Stomach (tissue), 9 donors: ENCODE results near the gene NPY2R. TPM values are rescaled to one million over a fixed set of nuclear protein-coding genes. Genes with fewer than 3 reads are reported as not detected.

Source experiments
- DNase-seq, 2 donors: peaks; one replicate each; pipeline versions ENCODE4 v3.0.0 to v3.0.0-alpha.2; 2013 to 2019
- H3K27ac ChIP-seq, 5 donors: fragments of 200-600 bp in 4 of 5; sonication (generic) in 4 of 5; one replicate each; pipeline ENCODE4 v1.5.1; 2013 to 2019; ENCODE audit warnings: mild to moderate bottlenecking in 1 of 5, moderate library complexity in 1 of 5
- H3K27me3 ChIP-seq, 3 donors: fragments of 200-600 bp; sonication (generic); one replicate each; pipeline ENCODE4 v1.5.1; 2017 to 2019; ENCODE audit warnings: mixed run types in 1 of 3
- H3K36me3 ChIP-seq, 4 donors: fragments of 200-600 bp; sonication (generic); 1 replicate in 3 of 4; 2 replicates in 1 of 4; pipeline ENCODE4 v1.5.1; 2016 to 2019
- H3K4me1 ChIP-seq, 4 donors: fragments of 200-600 bp; sonication (generic); one replicate each; pipeline ENCODE4 v1.5.1; 2016 to 2019
- H3K4me3 ChIP-seq, 4 donors: fragments of 200-600 bp; sonication (generic) in 3 of 4; one replicate each; pipeline ENCODE4 v1.5.1; 2016 to 2019; ENCODE audit warnings: mild to moderate bottlenecking in 1 of 4
- H3K9me3 ChIP-seq, 4 donors: fragments of 200-600 bp; sonication (generic); one replicate each; pipeline ENCODE4 v1.5.1; 2016 to 2019
- EP300 ChIP-seq: sonication (generic); formaldehyde crosslinking; IDR thresholded peaks from one replicate; pipeline ENCODE4 v1.6.1; 2017; ENCODE audit warnings: antibody characterized with exemption
- POLR2A ChIP-seq, 4 donors: fragments of 450-650 bp; IDR thresholded peaks; one replicate each; pipeline ENCODE4 v1.6.1; 2016; ENCODE audit warnings: antibody characterized with exemption in 4 of 4, control low read depth in 2 of 4, mild to moderate bottlenecking in 1 of 4, moderate library complexity in 1 of 4
- POLR2AphosphoS5 ChIP-seq, 3 donors: sonication (generic); formaldehyde crosslinking; IDR thresholded peaks; one replicate each; pipeline ENCODE4 v1.6.1; 2016; ENCODE audit warnings: antibody characterized with exemption in 3 of 3
- WGBS, 5 donors: extraction: QIAGEN DNeasy Blood & Tissue Kit in 3 of 5; methylation state at CpG; one replicate each; pipeline versions ENCODE4 v1.1.5 to v1.1.7; 2013 to 2018; 5-methylcytosine and 5-hydroxymethylcytosine counted together
- intact Hi-C: fragments of 100-400 bp; cut with DNase I; formaldehyde crosslinking; loops from one replicate; pipeline ENCODE4 v1.15.1; 2023; ENCODE audit warnings: low total_unique reads
- polyA plus RNA-seq, 3 donors: library from polyadenylated mRNA; stranded (reverse); fragments of 200-250 nt; gene quantifications; one replicate each; pipeline ENCODE4 v1.2.3, GENCODE V29; 2013
- total RNA-seq, 5 donors: library from RNA; depleted of rRNA; stranded (reverse); fragments of >200 nt; gene quantifications; one replicate each; pipeline versions ENCODE4 v1.1.0 to v1.2.3, GENCODE V29; 2014 to 2016
- TF ChIP-seq, protein P1 (sequence below), 7 experiments: fragments of 450-650 bp in 4 of 7; fragments of 200-600 bp in 3 of 7; sonication (generic) in 3 of 7; IDR thresholded peaks; one replicate each; pipeline ENCODE4 v1.5.1; 2016 to 2019; ENCODE audit warnings: antibody characterized with exemption in 7 of 7, control low read depth in 2 of 7, mild to moderate bottlenecking in 1 of 7
- donor health status: healthy with polysubstance abuse.
- donor health status: Bipolar disorder and iron deficiency.
- donor health status: healthy.

Gene NPY2R
- total and polyA plus RNA-seq, 8 donors = 0.08 to 1.8 (median 0.58) TPM; not detected in 5

DNA sequence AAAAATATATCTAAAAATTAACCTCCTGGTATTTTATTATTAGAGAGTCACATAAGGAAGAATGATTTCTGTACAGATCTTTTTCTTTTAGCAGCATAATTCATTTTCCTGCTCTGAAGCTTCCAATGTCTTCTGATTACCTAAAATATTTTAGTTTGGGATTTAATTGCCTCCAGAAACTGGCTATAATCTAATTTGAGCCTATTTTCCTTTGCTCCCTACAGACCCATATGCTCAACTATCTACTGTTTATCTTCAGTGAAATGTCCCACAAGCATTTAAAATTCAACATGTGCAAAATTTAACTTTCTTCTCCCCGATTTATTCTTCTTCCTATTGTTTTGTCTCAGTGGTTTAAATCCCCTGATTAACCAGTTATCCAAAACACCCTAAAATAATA is 29.1 kb downstream of the NPY2R start:
- Histone ChIP-seq H3K36me3 (no peaks in the 10 kb centered on the region), H3K27me3 (no peaks in the 10 kb centered on the region), H3K9me3 (no peaks in the 10 kb centered on the region), H3K4me3 (no peak overlapping the region), H3K27ac (no peak overlapping the region), H3K4me1 (no peaks in the 10 kb centered on the region)
- 46 to 81% (median 74%) methylated on average over 1 of the region's 1 CpG for WGBS, 5 donors
- no peak for DNase-seq
- intact Hi-C loops = no loop called here
- no peak for TF ChIP-seq POLR2A (IDR thresholded peaks at IDR 0.05)
- TF ChIP-seq EP300 = no peak
- no peak for TF ChIP-seq POLR2AphosphoS5 (IDR thresholded peaks at IDR 0.05)
- TF ChIP-seq, protein P1, sequence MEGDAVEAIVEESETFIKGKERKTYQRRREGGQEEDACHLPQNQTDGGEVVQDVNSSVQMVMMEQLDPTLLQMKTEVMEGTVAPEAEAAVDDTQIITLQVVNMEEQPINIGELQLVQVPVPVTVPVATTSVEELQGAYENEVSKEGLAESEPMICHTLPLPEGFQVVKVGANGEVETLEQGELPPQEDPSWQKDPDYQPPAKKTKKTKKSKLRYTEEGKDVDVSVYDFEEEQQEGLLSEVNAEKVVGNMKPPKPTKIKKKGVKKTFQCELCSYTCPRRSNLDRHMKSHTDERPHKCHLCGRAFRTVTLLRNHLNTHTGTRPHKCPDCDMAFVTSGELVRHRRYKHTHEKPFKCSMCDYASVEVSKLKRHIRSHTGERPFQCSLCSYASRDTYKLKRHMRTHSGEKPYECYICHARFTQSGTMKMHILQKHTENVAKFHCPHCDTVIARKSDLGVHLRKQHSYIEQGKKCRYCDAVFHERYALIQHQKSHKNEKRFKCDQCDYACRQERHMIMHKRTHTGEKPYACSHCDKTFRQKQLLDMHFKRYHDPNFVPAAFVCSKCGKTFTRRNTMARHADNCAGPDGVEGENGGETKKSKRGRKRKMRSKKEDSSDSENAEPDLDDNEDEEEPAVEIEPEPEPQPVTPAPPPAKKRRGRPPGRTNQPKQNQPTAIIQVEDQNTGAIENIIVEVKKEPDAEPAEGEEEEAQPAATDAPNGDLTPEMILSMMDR (IDR thresholded peaks at IDR 0.05) = no peak

DNA sequence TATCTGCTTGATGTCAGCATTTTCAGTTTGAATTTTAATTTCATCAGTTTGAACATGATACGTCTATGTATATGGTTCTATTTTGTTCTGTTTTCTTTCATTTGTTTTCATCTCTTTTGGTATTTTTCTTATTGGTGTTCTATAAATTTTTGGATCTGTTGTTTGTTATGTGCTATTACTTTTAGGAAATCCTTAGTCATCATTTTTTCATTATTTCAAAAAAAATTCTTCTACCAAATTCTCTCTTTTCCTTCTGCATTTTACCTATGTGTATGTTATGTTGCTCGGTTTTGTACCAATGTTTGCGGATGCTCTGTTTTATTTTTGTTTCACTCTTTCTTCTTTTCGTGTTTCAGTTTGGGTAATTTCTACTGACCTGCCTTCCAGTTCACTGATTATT is 32.8 kb downstream of the NPY2R start:
- 93 to 96% (median 95%) methylated on average over 4 of the region's 4 CpGs for WGBS, 5 donors
- Histone ChIP-seq H3K27ac (no peak overlapping the region), H3K9me3 (no peaks in the 10 kb centered on the region), H3K4me3 (no peak overlapping the region), H3K36me3 (no peaks in the 10 kb centered on the region), H3K4me1 (no peaks in the 10 kb centered on the region), H3K27me3 (no peaks in the 10 kb centered on the region)
- TF ChIP-seq POLR2A (IDR thresholded peaks at IDR 0.05) (no peak), EP300 (no peak), POLR2AphosphoS5 (IDR thresholded peaks at IDR 0.05) (no peak)
- TF ChIP-seq, protein P1 (IDR thresholded peaks at IDR 0.05) = no peak
- DNase-seq = no peak
- intact Hi-C loops = no loop called here

DNA sequence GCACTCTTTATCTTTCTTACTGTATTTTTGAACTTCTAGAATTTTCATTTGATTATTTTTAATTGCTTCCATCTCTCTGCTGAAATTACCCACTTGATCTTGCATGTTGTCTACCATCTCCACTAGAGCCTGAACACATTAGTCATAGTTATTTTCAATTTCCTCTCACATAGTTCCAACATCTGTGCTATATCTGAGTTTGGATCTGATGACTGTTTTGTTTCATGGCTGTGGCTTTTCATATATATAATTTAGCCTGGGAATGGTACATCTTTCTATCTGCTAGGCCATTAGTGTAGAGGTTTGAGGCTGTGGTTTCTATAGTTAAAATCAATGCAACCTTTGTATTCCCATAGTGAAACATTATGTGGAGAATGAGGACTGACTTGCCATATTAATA is 33.2 kb downstream of the NPY2R start:
- intact Hi-C loops = no loop called here
- no peak for DNase-seq
- Histone ChIP-seq H3K27ac (no peak overlapping the region), H3K9me3 (no peaks in the 10 kb centered on the region), H3K36me3 (no peaks in the 10 kb centered on the region), H3K4me3 (no peak overlapping the region), H3K27me3 (no peaks in the 10 kb centered on the region), H3K4me1 (no peaks in the 10 kb centered on the region)
- TF ChIP-seq POLR2A (IDR thresholded peaks at IDR 0.05) = no peak
- no peak for TF ChIP-seq POLR2AphosphoS5 (IDR thresholded peaks at IDR 0.05)
- TF ChIP-seq, protein P1 (IDR thresholded peaks at IDR 0.05) = no peak
- no peak for TF ChIP-seq EP300

DNA sequence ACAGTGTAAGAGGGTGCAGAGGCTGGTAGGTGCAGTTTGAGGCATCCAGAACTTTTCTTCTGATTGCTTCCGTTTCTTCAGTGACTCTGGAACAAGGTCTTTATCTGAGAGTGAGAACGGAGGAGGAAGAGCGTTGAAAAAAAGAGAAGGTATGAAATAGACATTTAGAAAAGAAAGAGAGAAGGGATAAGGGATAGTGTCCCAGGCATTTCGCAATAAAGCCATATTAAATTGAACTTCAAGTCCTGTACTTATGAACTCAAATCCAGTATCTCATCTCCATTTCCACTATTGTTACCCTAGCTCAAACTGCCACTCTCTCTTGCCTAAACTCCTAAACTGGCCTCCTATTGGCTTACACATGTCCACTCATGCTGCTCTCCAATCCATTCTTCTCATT is 36.7 kb downstream of the NPY2R start:
- no peaks in the 10 kb centered on the region for H3K27me3 ChIP-seq
- DNase-seq = no peak
- TF ChIP-seq EP300 (no peak), POLR2AphosphoS5 (IDR thresholded peaks at IDR 0.05) (no peak), POLR2A (IDR thresholded peaks at IDR 0.05) (no peak)
- TF ChIP-seq, protein P1 (IDR thresholded peaks at IDR 0.05) = no peak
- H3K4me1 ChIP-seq = no peaks in the 10 kb centered on the region
- no peaks in the 10 kb centered on the region for H3K36me3 ChIP-seq
- 89 to 91% (median 90%) methylated on average over 4 of the region's 4 CpGs for WGBS, 5 donors
- H3K9me3 ChIP-seq = no peaks in the 10 kb centered on the region
- intact Hi-C loops = no loop called here
- no peak overlapping the region for H3K27ac ChIP-seq
- no peak overlapping the region for H3K4me3 ChIP-seq
